ENCODE data around the gene RPS6KB2.

The RPS6KB2 gene

GRCh38 chr11:67395555-67396258, 32.6 kb upstream of the RPS6KB2 start:
- H3K36me3 ChIP-seq = peaks cover 21 to 61% (median 43%) of the 10 kb centered on the region in 3 donors
- TF ChIP-seq CTCF (IDR thresholded peaks at IDR 0.05) = no peak
- peaks cover 0 to 38% (median 32%) of the 10 kb centered on the region in 4 donors for H3K4me1 ChIP-seq
- no peak for DNase-seq
- no peaks in the 10 kb centered on the region for H3K9me3 ChIP-seq
- no peak overlapping the region for H3K27ac ChIP-seq
- H3K4me3 ChIP-seq = no peak overlapping the region
- no peaks in the 10 kb centered on the region for H3K27me3 ChIP-seq
- intact Hi-C loops (cut with DNase I; ENCODE audit: low total_unique reads) = no loop called here

GRCh38 chr11:67396259-67396581, 32.1 kb upstream of the RPS6KB2 start:
- intact Hi-C loops (cut with DNase I; ENCODE audit: low total_unique reads) = no loop called here
- Histone ChIP-seq H3K9me3 (no peaks in the 10 kb centered on the region), H3K27me3 (no peaks in the 10 kb centered on the region), H3K27ac (no peak overlapping the region), H3K4me1 (peaks cover 0 to 36% (median 29%) of the 10 kb centered on the region in 4 donors), H3K36me3 (peaks cover 21 to 61% (median 43%) of the 10 kb centered on the region in 3 donors), H3K4me3 (no peak overlapping the region)
- no peak for DNase-seq
- no peak for TF ChIP-seq CTCF (IDR thresholded peaks at IDR 0.05)

GRCh38 chr11:67396587-67397389, 31.5 kb upstream of the RPS6KB2 start:
- no peak for DNase-seq
- H3K4me3 ChIP-seq = no peak overlapping the region
- intact Hi-C loops (cut with DNase I; ENCODE audit: low total_unique reads) = no loop called here
- H3K4me1 ChIP-seq = peaks cover 0 to 33% (median 28%) of the 10 kb centered on the region in 4 donors
- H3K27ac ChIP-seq = no peak overlapping the region
- H3K36me3 ChIP-seq = peaks cover 21 to 61% (median 43%) of the 10 kb centered on the region in 3 donors
- no peak for TF ChIP-seq CTCF (IDR thresholded peaks at IDR 0.05)
- H3K27me3 ChIP-seq = no peaks in the 10 kb centered on the region
- H3K9me3 ChIP-seq = no peaks in the 10 kb centered on the region

GRCh38 chr11:67397536-67397935, 30.8 kb upstream of the RPS6KB2 start:
- TF ChIP-seq CTCF (IDR thresholded peaks at IDR 0.05) = no peak
- intact Hi-C loops (cut with DNase I; ENCODE audit: low total_unique reads) = no loop called here
- H3K4me1 ChIP-seq = peaks cover 0 to 34% (median 30%) of the 10 kb centered on the region in 4 donors
- peaks cover 21 to 61% (median 43%) of the 10 kb centered on the region in 3 donors for H3K36me3 ChIP-seq
- no peaks in the 10 kb centered on the region for H3K9me3 ChIP-seq
- H3K27ac ChIP-seq = no peak overlapping the region
- no peak overlapping the region for H3K4me3 ChIP-seq
- DNase-seq = no peak
- no peaks in the 10 kb centered on the region for H3K27me3 ChIP-seq

GRCh38 chr11:67397986-67398660, 30.2 kb upstream of the RPS6KB2 start:
- intact Hi-C loops (cut with DNase I; ENCODE audit: low total_unique reads) = no loop called here
- H3K4me1 ChIP-seq = peaks cover 0 to 31% (median 25%) of the 10 kb centered on the region in 4 donors
- H3K4me3 ChIP-seq = no peak overlapping the region
- DNase-seq = no peak
- H3K36me3 ChIP-seq = peaks cover 21 to 61% (median 43%) of the 10 kb centered on the region in 3 donors
- H3K27me3 ChIP-seq = no peaks in the 10 kb centered on the region
- H3K9me3 ChIP-seq = no peaks in the 10 kb centered on the region
- TF ChIP-seq CTCF (IDR thresholded peaks at IDR 0.05) = no peak
- no peak overlapping the region for H3K27ac ChIP-seq
